NB4 (cell line): ENCODE results near the gene PBX1.

ENCODE experiments used
- CTCF ChIP-seq: IDR thresholded peaks from one replicate; pipeline ENCODE4 v1.5.1; 2012; ENCODE audit warnings: low read depth, low read length
- POLR2A ChIP-seq: IDR thresholded peaks from 2 replicates; pipeline ENCODE4 v1.6.1; 2011; ENCODE audit warnings: mild to moderate bottlenecking; ENCODE audit not compliant: insufficient read length; ENCODE audit errors: extremely low read depth

- TF ChIP-seq CTCF: no peak
- TF ChIP-seq POLR2A: no peak
Observed at GRCh38 chr1:164840936-164841335, 282.0 kb downstream of the PBX1 start.
